ENCODE measurements around the gene PRR14L. TPM values are rescaled to one million over a fixed set of nuclear protein-coding genes. Genes with fewer than 3 reads are reported as not detected.
"Not testable (repeated sequence)": the region's sequence is repeated elsewhere in the genome, so short reads cannot be mapped to it uniquely, and the experiment has no call there.

Gene PRR14L
- total RNA-seq, 1 donor from 2014 or later: 63.3 TPM

DNA sequence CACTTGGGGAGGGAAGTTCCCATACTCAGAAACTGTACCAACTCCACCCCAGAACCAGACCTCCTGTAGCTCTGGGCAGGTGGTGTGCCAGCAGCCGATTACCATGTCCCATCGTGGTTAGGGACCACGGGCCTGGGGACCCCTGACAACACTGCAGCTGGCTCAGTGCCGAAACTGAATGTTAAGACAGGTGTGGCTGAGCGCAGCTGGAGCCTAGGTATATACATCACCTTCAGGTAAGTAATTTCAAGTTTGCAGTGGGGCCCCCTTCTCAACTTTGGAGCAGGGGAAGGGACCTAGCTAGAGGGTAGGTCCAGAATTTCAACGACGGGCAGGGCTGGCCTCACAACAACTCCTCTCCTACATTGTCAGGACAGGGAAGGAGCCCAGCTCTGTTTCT lies 67.2 kb downstream of the PRR14L start:
- DNase-seq (ENCODE audit: low spot score): no peak

DNA sequence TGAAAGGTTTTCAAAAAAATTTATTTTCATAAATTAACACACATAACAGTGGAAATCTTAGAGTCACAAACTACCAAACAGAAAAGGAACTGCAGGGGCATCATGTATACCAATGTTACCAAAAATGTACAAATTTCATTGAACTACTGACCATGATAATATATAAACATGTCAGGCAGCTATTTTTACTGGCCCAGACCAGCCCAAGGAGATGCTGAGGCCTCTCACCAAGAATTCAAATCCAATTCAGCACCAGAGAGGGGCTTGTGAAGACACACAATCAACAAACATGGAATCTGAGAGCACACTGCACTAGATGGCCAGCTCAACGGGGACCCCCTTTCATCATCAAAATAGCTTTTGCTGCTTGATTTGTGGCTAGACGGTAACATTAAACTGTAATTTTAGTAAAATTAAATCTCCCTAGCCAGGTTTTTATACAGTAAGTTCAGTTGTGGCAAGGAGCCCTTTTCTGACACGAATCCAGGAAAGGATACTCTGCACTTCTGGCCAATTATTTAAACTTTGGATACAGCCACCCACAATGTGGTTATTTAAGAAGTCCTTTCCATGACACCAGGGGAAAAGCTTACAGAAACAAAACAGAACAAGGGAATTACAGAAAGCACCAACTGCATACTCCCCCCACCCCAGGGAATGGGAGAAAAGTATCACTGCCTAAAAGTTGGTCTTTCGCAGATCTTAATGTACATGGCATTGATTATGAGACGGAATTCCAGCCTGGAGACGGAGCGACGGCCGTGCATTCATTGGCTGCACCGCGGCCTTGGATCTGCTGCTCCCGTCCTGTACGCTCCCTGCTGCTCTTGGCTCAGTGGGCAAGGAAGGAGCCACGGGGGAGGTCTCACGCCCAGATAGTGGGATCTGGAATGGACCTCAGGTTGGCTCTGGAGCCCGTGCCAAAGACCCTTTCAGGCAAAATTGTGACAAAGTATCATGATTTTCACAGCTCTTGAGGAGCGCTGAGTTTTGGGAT lies 68.3 kb downstream of the PRR14L start:
- DNase-seq (ENCODE audit: low spot score): no peak

DNA sequence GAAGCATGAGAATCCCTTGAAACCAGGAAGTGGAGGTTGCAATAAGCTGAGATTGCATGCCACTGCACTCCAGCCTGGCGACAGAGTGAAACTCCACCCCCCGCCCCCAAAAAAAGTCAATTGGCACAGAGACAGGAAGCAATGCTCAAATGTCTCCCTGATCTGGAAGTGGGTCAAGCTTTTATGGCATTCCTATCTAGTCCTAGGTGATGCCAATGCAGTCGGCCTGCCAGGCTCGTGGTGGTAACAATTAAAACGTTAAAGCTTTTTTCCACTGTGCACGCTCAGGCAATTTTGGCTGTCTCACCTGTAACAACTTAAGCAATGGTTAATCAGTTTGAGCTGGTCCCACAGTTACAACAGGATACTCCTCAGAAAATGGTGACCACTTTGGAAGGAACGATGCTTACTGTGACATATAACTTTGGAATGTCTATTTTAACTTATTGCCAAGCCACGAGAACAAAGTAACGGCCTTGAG lies 69.0 kb downstream of the PRR14L start:
- DNase-seq (ENCODE audit: low spot score): no peak

DNA sequence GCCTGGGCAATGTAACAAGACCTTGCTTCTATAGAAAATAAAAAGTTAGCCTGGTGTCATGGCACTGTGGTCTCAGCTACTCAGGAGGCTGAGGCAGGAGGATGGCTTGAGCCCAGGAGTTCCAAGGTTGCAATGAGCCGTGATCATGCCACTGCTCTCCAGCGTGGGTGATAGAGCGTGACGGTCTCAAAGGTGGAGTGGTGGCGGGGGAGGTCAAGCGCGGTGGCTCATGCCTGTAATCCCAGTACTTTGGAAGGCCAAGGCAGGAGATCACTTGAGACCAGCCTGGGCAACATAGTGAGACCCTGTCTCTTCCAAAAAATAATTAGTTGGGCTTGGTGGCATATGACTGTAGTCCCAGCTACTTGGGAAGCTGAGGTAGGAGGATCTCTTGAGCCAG lies 71.2 kb downstream of the PRR14L start:
- DNase-seq (ENCODE audit: low spot score): no peak

DNA sequence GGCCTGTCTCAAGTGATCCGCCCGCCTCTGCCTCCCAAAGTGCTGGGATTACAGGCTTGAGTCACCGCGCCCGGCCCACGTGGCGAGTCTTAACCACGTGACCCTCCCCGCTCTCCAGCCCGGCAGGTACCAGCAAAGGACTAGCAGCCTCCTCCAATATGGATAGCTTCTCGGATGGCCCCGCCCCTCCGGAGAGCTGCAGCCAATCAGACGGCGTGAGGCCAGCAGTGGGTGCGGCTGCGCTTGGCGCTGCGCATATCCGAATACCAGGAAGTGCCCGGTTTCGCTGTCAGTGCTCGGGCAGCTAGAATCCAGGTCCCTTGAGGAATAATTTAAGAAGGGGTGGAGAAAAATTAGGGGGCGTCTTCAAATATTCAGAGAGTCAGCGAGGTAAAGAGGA lies 73.2 kb downstream of the PRR14L start:
- peak; percentile 96 for DNase-seq (ENCODE audit: low spot score)

DNA sequence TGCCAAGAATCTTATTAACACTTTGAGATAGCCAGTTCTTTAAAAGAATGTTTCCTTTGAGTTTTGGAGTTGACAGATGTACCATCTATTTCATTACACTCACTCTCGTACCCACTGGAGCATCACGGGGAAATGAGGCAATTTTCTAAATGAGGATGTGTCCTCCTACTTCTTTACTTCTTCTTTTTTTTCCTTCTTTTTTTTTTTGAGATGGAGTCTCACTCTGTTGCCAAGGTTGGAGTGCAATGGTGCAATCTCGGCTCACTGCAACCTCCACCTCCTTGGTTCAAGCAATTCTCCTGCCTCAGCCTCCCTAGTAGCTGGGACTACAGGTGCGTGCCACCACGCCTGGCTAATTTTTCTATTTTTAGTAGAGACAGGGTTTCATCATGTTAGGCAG lies 75.7 kb downstream of the PRR14L start:
- not testable (repeated sequence) for DNase-seq (ENCODE audit: low spot score)

DNA sequence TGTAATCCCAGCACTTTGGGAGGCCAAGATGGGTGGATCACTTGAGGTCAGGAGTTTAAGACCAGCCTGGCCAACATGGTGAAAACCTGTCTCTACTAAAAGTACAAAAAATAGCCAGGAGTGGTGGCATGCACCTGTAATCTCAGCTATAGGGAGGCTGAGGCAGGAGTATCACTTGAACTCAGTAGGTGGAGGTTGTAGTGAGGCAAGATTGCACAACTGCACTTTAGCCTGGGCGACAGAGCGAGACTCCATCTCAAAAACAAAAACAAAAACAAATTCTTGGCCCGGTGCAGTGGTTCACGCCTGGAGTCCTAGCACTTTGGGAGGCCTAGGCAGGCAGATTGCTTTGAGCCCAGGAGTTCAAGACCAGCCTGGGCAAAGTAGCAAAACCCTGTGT lies 81.1 kb downstream of the PRR14L start:
- not testable (repeated sequence) for DNase-seq (ENCODE audit: low spot score)

DNA sequence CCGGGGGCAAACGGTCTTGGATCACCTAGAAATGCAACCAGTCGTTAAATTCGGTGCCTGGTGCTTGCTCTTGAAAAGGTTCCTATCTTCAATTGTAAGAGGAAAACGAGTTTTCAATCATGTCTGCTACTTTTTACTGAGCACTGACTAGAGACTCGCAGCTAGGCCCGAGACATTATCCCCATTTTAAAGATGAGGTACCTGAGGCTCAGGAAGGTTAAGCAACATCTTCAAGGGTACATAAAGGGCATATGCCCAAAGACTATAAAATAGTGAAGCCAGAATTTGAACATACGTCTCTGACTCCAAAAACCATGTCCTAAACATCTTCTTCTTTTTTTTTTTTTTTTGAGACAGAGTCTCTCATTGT lies 87.3 kb downstream of the PRR14L start:
- DNase-seq (ENCODE audit: low spot score): no peak

DNA sequence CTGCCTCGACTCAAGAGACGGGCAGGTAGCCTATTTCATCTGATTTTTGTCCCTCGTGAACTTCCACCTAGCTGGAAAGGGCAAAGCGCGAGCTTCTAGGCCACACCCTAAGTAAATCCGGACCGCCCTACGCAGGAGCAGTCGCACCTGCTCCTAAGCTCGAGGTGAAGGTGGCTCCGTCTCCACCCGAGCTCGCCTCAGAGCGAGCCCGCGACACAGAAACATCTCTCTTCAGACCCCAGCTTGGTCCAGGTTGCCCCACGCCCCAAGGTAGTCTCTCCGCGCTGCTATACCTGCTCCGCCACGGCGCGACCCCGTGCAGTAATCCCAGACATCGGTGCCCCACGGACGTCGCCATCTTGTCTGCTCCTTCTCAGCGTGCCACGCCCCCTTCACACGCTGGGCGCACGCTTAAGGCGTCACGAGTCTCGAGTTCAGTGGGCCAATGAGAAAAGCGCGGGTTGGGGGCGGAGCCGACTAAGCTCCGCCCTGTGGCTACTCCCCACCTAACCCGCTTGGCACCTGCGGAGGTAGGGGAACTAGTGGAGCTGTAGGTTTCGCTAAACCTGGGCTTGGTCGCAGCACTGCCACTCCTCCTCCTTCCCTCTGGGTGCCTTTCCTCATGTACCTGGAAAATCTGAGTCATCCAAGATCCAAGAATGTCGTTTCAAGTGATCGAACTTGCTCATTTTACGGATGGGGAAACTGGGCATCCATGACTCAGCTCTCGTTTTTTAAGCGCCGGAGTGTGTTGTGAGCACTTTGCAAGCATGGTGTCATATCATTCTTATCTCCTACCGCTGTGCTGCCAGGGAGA lies 87.9 kb downstream of the PRR14L start, which contains the start of gene PISD:
Gene PISD, minus strand, starts transcription at position 365 of the 817 bp plus-strand sequence. Its CDS starts 7 bp downstream, at position 358.
- peak; percentile 96 for DNase-seq (ENCODE audit: low spot score)

DNA sequence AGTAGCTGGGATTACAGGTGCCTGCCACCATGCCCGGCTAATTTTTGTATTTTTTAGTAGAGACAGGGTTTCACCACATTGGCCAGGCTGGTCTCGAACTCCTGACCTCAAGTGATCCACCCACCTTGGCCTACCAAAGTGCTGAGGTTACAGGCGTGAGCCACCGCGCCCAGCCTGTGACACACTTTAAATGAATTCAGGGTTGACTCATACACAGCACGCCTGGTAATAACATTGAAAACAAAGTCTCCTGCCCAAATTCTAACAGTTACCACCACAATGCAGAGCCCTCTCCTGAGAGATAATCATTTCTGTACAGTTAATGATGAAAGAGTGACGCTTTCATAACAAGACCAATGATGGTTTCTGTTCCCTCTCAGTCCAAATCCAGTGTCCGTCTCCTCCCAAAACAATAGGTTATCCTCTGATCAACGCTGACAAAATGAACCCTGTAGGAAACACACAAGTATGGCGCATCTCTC lies 89.0 kb downstream of the PRR14L start:
- DNase-seq (ENCODE audit: low spot score): not testable (repeated sequence)

DNA sequence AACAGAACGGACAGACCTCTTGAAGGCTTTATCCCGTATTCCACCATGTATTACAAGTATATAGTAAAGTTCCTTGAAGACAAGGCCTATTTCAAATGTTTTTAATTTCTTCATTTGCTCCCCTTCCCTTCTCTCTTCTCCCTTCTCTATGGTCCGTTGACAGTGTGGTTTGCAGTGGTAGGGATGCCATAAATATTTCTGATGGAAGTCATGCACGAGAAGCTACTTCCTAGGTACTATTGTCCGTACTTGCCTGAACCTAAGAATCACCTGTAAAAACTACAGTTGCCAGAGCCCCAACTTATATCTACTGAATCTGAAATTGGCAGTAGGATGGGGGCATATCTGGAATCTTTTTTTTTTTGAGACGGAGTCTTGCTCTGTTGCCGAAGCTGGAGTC lies 90.7 kb downstream of the PRR14L start:
- no peak for DNase-seq (ENCODE audit: low spot score)

DNA sequence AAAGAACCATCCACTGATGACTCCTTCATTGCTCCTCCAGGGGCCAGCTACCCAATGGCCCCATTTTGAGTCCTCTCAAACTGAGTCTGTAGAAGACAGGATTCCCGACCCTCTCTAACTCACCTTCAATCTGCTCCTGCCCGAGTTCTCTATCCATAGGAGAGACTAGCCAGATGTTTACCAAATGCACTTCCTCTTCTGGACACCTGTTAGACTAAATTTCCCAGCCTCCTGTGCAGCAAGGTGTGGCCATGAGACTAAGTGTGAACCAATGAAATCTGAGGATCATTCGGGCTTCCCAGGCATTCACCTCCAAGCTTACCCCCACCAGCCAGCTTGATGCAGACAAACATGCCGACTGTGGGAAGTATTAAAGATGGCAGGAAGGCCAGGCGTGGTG lies 95.5 kb downstream of the PRR14L start:
- DNase-seq (ENCODE audit: low spot score): no peak

DNA sequence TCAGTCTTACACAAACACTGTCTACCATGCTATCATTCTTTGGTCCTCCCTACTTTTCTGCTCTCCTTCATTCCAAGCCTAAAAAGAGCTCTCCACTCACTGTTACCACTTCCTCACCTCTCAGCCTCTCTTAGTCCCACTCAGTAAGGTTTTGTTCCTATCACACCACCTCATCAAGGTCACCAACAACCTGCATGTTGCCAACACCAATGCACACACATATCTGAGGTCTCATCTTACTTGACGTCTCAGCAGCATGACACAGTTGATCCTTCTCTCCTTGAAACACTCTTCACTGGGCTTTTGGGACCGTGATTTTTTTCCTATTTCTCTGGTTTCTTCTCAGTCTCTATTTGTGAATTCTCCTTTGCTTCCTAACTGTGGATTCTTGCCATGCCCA lies 96.0 kb downstream of the PRR14L start:
- DNase-seq (ENCODE audit: low spot score): no peak

DNA sequence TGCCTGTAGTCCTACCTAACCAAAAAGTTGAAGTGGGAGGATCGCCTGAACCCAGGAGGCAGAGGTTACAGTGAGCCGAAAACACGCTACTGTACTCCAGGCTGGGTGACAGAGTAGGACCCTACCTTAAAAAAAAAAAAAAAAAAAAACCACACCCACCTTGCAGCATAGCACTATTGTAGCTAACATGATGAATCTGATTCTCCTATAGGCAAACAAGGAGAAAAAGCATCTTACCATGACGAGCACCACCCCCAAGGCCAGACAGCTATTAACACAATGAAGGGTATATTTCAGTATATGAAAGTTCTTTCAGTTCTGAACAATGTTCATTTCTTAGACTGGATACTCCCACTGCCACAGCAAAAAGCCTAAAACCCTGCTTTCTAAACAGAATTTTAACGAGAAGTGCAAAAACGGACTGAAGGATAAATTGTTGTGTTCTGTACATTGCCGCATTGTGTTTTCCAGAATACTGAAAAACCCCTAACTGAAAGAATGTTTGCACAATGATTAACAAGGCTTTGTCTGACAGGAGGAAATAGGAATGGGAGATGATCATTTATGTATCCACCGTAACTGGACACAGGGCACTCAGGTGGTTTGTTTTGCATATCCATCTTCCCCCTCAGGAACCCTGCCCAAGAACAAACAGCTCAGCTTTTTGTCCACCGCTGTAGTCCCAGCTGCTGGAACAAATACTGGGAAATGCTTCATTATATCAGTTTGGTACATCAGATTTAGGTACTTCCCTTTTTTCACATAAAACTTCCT lies 96.8 kb downstream of the PRR14L start:
- DNase-seq (ENCODE audit: low spot score): no peak

DNA sequence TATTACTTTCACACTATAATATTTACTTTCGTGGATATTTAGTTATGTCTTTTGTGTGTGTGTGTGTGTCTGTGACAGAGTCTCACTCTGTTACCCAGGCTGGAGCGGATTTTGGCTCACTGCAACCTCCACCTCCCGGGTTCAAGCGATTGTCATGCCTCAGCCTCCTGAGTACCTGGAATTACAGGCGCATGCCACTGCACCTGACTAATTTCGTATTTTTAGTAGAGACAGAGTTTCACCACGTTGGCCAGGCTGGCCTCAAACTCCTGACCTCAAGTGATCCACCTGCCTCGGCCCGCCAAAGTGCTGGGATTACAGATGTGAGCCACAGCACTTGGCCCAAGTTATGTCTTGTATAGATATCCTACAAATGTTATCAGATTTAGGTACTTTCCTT lies 97.8 kb downstream of the PRR14L start:
- no peak for DNase-seq (ENCODE audit: low spot score)

DNA sequence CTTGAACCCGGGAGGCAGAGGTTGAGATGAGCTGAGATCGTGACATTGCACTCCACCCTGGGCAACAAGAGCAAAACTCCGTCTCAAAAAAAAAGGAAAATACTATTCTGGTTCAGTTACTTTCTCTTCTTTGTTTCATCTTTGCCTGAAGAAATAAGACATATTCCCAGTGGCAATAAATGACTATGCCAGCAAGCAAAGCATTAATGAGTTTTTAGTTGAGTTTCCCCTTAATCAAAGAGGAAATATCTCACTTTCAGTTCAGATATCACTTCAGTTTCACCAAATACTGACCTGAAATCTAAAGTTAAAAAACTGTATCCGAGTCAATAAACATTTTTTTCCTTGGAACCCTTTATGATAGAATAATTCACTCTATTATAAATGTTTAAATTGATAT lies 98.3 kb downstream of the PRR14L start:
- DNase-seq (ENCODE audit: low spot score): no peak

DNA sequence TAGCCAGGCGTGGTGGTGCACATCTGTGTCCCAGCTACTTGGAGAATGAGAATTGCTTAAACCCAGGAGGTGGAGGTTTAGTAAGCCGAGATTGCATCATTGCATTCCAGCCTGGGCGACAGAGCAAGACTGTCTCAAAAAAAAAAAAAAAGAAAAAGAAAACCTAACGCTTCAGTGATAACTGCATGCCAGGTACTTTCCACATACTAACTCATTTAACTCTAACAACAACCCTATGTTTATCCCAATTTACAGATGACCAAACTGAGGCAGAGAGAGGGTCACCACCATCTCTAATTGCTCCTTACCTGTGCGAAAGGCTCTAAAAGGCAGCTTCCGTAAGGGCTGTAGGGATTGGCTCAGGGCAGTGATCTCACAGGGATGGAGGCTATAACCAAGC lies 99.5 kb downstream of the PRR14L start:
- no peak for DNase-seq (ENCODE audit: low spot score)

DNA sequence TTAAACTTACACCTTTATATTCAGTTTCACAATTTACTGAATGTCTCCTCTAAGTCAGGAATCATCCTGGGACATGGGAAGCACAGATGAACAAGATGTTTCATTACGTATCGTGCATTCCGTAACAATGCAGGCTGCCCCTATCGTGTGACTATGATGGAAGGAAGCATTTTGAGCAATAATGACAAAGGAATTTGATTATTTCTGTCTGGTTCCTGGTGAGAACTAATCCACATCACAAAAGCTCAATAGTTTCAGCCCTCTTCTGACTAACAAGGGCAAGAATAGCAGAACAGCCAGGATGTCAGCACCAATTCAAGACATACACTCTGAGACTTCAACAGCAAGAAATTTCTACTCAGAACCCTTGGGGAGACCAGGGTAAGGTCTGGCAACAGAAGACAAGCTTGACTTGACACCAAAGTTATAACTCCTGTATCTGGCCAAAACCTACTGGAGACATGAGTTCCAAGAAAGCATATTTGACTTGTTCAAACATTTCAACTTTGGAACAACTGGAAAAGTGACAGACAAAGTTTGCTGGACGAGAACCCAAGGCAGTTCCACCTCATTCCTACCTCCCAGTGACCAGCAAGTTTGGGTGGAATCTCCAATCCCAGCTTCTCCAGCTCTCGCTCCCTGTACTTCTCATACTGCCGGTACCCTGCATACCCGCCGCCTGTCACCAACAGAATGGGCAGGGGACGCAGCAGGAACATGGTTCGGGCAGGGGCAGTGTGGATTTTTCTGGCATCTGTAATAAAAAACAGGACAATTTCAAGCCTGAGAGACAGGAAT lies 102.2 kb downstream of the PRR14L start:
- DNase-seq (ENCODE audit: low spot score): no peak

DNA sequence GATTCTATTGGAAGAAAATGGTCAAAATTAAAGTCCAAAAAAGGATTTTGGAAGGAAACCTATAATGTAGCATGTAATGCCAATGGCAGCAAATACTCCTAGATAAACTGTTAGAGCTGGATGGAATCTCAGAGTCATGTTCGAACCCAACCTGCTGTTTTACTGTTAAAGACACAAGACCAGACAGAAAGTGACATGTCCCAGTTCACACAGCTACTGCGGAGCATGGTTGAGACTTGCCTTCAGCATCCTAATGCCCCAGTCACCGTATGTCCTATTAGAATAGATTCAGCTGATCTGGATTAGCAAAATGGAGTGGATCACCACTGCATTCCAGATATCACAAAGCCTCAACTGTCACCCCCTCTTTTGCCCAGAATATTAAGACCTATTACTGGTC lies 102.9 kb downstream of the PRR14L start:
- no peak for DNase-seq (ENCODE audit: low spot score)

DNA sequence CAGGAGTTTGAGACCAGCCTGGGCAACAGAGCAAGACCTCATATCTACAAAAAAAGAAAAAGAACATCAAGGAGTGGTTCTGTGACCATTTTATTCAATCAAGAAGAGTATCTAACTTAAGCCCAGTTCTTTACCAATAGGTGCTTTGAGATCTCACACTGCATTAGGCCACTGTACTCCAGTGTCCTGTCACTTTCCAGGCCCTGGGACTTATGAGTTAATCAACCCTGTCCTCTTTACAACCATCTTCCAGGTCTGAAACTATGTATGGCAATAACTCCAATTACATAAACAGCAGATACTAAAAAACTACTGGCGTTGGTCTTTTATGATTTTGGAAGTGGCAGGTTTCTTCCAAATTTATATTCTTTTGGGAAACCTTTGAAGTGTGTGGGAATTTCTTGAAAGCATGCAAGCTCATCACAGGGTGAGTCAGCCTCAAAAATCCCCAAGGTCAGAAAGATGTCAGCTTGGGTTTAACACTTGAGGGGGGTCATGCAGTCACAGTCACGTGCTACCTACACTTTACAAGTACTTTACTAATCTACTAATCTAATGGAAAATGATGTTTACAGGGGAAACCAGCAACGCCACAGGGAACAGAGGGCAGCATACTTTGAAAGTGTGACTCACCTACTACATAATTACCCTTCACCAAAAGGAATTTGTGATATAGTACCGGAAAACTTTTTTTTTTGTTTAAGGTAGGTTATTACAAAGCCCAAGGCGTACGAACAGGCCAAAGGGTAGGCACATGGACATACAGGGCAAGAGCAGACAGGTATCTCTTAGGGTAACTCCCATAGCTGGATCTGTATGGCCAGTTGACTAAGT lies 103.5 kb downstream of the PRR14L start:
- DNase-seq (ENCODE audit: low spot score): no peak
